NB4 (cell line): ENCODE data around the gene BACH1.

Source experiments
- DNase-seq: peaks from one replicate; pipeline ENCODE4 v3.0.0; 2010; ENCODE audit warnings: low read depth
- H3K4me3 ChIP-seq: one replicate; pipeline ENCODE4 v1.5.1; 2011; ENCODE audit warnings: mild to moderate bottlenecking, low read depth, low read length, moderate library complexity
- CTCF ChIP-seq: IDR thresholded peaks from one replicate; pipeline ENCODE4 v1.5.1; 2012; ENCODE audit warnings: low read depth, low read length
- MAX ChIP-seq: IDR thresholded peaks from 2 replicates; pipeline ENCODE4 v1.6.1; 2011; ENCODE audit warnings: low read depth, low read length
- MYC ChIP-seq: IDR thresholded peaks from 2 replicates; pipeline ENCODE4 v1.6.1; 2011; ENCODE audit warnings: low read depth, low read length
- POLR2A ChIP-seq: IDR thresholded peaks from 2 replicates; pipeline ENCODE4 v1.6.1; 2011; ENCODE audit warnings: mild to moderate bottlenecking; ENCODE audit not compliant: insufficient read length; ENCODE audit errors: extremely low read depth

BACH1 gene

GRCh38 chr21:29338256-29338655, 39.5 kb downstream of the BACH1 start:
- DNase-seq: no peak
- no peak overlapping the region for H3K4me3 ChIP-seq
- TF ChIP-seq POLR2A (no peak), CTCF (no peak), MAX (no peak), MYC (no peak)

GRCh38 chr21:29340228-29340627, 41.5 kb downstream of the BACH1 start:
- TF ChIP-seq POLR2A: no peak
- TF ChIP-seq CTCF: no peak
- TF ChIP-seq MAX: no peak
- TF ChIP-seq MYC: no peak
- DNase-seq: no peak
- no peak overlapping the region for H3K4me3 ChIP-seq

GRCh38 chr21:29342363-29342957, 43.7 kb downstream of the BACH1 start:
- TF ChIP-seq CTCF: no peak
- no peak for TF ChIP-seq POLR2A
- TF ChIP-seq MYC: no peak
- no peak for TF ChIP-seq MAX
- no peak overlapping the region for H3K4me3 ChIP-seq
- DNase-seq: no peak

GRCh38 chr21:29343519-29343918, 44.8 kb downstream of the BACH1 start:
- H3K4me3 ChIP-seq: no peak overlapping the region
- no peak for DNase-seq
- TF ChIP-seq MAX: no peak
- TF ChIP-seq POLR2A: no peak
- no peak for TF ChIP-seq MYC
- TF ChIP-seq CTCF: no peak

GRCh38 chr21:29346281-29346680, 47.6 kb downstream of the BACH1 start:
- H3K4me3 ChIP-seq: no peak overlapping the region
- DNase-seq: no peak
- no peak for TF ChIP-seq MAX
- no peak for TF ChIP-seq CTCF
- TF ChIP-seq MYC: no peak
- TF ChIP-seq POLR2A: no peak
